TTC549 (cell line): Measurements from ENCODE around the gene CD200.
A peak's percentile ranks its signal among the peaks of the same experiment; 100 is the strongest.

Source experiments
- FAIRE-seq: peaks from 2 replicates; lab custom pipeline; 2012; peaks lifted over from hg19 to GRCh38; lab: Jason Lieb, UNC

CD200 gene

DNA sequence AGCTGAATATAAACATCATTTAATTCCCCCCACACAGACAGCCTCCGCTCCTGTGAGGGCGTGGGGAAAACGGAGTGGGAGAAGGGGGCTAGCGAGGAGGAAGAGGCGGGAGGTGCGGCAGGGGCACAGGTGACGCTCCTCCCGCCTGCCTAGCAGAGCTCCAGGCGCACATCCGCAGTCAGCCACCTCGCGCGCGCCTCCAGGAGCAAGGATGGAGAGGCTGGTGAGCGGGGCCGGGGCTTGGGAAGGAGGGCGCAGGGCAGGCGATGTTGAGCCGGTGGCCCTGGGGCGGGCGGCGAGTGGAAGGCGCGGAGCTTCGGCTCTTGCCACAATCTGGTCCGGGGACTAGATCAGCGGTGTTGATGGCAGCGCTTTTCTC is at the start of gene CD200:
CD200 (plus strand) TSS at position 155 of the 379 bp plus-strand sequence; CDS start at position 212, 57 bp downstream.
- no peak for FAIRE-seq

DNA sequence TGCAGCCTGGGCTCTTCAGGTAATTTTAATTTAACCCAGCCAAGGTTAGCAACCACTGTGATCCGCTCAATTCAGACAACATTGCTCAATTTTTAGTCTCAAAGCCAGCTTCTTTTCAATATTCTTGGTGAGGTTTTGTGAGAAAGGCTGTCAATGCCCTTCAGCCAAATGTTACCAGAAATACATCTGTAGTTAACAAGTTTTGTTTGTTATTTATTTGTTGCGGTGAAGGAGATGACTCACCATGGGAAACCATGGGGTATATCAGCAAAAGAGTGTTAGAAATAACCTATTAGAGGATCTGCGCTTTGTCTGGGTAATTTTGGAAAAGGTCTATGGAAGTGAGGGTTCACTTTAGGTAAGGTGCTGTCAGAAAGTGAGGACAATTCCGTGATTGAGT is 43.9 kb upstream of the CD200 start:
- FAIRE-seq: no peak

- no peak for FAIRE-seq
Observed at GRCh38 chr3:112293368-112294321, 39.3 kb upstream of the CD200 start, which contains the start of gene SLC9C1. Gene SLC9C1 (minus strand): TSS chr3:112294216. CDS start chr3:112286791, 7,425 bp downstream.

- FAIRE-seq: no peak
Observed at GRCh38 chr3:112297714-112298113, 35.2 kb upstream of the CD200 start.

DNA sequence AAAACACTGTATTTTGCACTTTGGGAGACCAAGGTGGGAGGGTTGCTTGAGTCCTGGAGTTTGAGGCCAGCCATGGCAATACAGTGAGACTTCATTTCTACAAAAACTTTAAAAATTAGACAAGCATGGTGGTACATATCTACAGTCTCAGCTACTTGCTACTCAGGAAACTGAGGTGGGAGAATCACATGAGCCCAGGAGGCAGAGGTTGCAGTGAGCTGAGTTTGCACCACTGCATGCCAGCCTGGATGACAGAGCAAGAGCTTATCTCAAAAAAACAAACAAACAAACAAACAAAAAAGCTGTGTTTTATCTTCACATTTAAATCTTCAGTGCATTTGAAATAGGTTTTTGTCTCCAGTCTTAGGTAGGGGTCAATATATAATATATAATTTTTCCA is 34.2 kb upstream of the CD200 start:
- FAIRE-seq: no peak

DNA sequence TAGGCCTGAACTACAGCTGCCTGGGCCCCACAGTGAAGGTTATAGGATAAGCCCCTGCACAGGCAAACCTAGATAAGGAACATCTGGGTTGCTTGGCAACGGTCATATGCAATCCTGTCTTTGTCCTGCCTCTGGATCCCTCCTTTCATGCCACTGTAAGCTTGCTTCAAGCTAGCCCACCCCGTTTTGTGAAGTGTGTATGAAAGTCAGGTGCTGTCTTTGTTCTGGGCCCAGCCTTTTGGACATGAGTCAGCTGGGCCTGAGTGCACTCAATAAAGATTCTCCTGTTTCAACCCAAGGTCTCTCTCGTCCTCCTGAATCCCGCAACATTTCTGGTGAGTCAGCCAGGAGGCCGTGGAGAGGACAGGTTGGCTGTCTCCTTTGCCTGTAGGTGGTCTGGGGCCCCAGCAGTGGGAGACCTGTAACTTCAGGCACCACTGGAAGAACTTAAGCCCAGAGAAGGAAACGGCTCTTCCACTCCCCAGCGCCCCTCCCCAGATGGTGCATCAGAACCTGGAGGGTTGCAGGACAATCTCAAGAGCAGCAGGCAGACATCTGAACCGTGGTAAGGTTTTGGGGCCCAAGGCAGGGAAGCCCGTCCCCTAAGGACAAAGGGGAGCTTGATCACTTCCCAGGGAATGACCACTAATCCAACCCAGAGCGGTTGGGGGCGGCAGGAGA is 30.7 kb upstream of the CD200 start:
- no peak for FAIRE-seq

DNA sequence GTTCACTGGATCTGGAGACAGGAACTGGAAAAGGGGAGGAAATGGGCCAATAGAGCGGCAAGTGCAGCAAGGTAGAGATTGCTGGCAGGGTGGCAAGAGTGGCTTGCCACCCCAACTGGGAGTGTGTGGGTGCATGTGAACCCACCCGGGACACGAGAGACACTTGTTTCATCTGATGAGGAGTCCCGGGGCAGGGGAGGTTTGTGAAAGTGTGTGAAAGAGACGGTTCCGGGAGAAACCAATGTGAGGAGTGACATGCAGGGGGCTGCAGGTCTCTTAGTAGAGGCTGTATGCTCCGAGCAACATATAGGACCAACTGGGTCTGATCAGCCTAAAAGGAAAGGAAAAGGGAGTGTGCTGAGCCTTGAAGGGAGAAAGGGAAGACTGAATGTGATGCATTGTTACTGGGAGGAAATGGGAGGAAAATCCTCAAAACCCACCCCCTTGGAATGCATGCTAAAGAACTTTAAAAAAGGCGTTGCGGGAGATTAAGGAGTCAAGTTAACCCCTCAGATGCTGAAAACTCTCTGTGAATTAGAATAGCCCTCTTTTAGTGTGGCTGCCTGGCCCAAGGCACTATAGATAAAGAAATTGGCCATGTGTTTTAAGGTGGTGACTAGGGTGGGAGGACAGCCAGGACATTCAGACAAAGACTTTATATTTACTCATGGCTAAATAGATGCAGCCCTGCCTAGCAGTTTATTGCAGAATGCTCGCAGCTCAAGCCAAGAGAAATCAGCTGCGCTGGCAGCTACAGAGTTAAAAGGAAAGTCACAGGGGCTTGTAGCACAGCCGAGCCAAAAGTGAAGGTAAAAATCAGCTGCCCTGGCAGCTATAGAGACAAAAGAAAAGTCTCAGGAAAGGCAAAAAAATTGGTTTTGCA is 29.8 kb upstream of the CD200 start:
- no peak for FAIRE-seq

GRCh38 chr3:112303764-112304325 is 29.1 kb upstream of the CD200 start:
- FAIRE-seq: no peak

DNA sequence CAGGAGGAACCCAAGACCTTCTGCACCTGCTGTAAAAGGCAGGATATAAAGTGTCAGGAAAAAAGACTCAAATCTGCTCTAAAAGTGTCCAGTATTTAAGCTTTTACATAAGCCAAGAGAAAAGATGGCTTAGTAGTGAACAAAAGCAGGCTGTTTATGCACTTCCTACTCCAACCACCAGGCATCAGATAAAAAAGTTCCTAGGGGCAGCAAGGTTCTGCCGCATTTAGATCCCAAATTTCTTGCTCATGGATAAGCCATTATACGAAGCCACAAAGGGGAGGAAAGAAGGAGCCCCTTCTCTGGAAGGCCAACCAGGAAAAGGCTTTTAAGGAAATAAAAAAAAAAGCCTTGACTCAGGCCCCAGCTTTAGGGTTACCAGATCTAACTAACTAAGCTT is 28.3 kb upstream of the CD200 start:
- FAIRE-seq: no peak

DNA sequence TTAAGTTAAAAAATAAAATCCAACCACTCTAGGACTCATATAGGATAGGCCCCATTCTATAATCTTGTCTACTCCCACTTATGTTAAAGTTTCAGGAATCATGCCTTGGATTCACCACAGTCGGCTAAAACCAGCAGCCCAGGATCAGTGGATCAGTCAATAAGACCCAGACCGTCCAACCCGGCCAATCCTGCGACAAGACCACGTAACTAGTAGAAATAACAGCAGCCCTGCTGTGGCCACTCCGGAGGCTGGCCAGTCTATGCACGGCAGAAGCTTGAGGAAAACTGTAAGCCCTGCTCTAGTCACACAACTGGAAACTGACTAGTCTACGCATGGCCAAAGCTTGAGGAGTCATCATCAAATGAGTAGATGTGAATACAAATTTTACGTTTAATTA is 26.1 kb upstream of the CD200 start:
- no peak for FAIRE-seq

DNA sequence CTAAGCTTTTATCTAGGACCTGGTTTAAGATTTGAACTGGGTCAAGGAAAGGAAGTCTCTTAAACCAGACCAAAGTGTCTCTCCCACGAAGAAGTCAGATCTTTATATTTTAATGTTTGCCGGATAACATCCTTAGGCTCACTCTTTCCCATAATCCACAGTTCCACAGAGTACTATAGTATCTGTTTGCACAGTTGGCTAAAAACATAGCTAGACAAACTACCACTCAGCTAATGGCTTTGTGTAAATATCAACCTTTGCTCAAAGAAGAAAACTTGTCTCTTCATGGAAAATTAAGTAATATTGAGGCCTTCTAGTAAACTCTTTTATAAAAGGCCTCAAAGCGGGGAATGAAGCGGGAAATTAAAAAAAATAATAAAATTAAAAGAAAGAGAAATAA is 25.4 kb upstream of the CD200 start:
- FAIRE-seq: no peak

DNA sequence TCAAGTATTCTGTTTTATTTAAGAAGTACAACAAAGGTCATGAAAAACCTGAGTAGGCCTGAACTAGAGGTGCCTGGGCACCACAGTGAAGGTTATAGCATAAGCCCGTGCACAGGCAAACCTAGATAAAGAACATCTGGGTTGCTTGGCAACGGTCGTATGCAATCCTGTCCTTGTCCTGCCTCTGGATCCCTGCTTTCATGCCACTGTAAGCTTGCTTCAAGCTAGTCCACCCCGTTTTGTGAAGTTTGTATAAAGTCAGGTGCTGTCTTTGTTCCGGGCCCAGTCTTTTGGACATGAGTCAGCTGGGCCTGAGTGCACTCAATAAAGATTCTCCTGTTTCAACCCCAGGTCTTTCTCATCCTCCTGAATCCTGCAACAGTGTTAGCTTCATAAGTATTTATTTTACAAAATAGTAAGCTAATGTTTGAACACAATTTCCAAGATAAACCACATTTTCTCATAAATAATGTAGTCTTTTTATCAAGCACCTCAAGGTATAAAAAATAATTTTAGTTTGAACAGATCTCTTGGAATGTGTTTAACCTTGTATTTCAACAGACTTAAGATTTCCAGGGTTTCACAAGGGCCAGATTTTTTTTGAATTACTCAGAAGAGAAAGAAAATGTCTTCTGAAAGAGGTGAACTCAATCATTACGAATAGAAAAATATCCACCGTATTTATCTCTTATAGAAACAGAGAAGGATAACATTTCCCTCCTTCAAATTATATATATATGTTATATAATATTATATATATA is 24.6 kb upstream of the CD200 start:
- FAIRE-seq: no peak

- no peak for FAIRE-seq
Observed at GRCh38 chr3:112314649-112315048, 18.3 kb upstream of the CD200 start.

DNA sequence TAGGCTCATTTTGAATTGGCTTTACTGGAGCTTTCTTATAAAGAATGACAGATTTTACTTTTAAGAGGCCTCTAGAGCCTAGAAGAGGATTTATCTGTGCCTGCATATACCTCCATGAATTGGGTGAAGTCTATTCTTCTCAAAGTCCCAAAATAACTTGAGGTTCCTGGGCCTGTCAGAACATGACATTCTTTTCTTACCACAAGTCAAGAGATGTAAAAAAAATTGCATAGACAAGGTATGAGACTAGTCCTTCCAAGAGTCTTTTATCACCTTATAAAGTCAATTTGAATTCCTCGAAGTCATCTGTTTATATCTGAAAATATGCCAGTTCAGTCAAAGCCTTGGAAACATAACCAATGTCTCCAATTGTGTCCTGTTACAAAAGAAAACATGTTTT is 17.2 kb upstream of the CD200 start:
- no peak for FAIRE-seq

DNA sequence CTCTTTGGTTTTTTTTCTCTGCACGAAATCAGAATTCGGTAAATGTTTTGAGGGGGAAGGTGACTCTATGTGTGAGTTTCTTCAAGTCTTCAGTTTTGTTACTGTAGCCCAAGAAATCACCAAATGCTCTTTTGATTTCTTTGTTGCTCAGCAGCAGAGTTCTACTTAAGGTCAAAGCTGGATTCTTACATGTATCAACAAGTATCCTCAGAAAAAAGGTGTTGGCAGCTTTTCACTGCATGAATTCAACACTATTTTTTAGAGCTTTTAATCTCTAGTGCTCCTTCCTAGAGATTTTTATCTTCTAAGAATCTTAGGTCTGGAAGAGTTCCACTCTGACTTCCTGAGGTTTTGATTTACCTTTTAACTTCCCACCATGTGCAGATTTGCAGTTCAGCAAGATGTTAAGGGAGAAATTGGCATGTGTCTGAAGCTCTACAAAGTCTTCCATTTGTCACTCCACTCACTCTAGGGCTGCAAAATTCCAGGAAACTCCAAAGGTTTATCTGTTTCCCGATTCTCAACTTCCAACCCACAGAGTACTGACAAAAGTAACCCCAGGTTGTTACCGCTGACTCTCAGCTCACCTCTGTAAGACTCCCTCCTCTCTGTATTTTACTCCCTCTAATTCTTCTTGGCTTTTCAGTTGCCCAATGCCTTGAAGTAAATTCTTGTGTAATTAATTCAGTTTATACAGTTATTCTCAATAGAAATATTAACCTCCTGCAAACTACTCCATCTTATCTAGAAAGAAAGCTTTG is 13.3 kb upstream of the CD200 start:
- no peak for FAIRE-seq

DNA sequence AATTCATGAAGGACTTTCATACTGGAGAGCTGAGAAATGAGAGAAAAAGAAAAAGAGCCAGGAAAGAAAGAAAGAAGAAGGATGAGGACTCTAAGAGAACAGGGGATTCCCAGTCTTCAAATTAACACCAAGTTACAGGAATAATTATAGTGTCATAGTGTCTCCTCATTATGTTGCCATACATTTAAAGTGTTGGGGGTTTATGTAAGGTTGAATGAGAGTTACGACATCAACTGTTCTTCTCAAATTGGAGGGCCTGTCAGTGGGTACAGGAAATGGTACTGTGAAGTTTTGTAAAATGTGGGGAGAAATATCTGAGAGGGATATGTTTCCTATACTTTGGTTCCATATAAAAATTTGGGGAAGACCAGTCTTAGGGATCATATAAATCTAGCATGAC is 12.3 kb upstream of the CD200 start:
- no peak for FAIRE-seq

- no peak for FAIRE-seq
Observed at GRCh38 chr3:112321867-112322652, 10.9 kb upstream of the CD200 start.

- FAIRE-seq: peak; percentile 70
Observed at GRCh38 chr3:112327371-112327951, 5.5 kb upstream of the CD200 start.

GRCh38 chr3:112331851-112332250 is 1.1 kb upstream of the CD200 start:
- no peak for FAIRE-seq
